Measurements from ENCODE around the gene SPTBN1.

Gene SPTBN1

GRCh38 chr2:54599326-54599710 lies 143.2 kb downstream of the SPTBN1 start:
- DNase-seq (no peak), ATAC-seq (replicated peaks) (no peak)
- Mint-ChIP-seq H3K36me3 (ENCODE audit: insufficient read depth) (peaks cover 32% of the 10 kb centered on the region), H3K27ac (no peak overlapping the region), H3K4me3 (no peak overlapping the region), H3K9me3 (no peaks in the 10 kb centered on the region), H3K27me3 (no peaks in the 10 kb centered on the region), H3K4me1 (ENCODE audit: low read depth in 2 of 2) (peaks cover 64 to 65% of the 10 kb centered on the region in 2 donors)

- DNase-seq (no peak), ATAC-seq (replicated peaks) (peak; percentile 24)
- no peaks in the 10 kb centered on the region for H3K9me3 Mint-ChIP-seq
- peaks cover 69 to 71% of the 10 kb centered on the region in 2 donors for H3K4me1 Mint-ChIP-seq (ENCODE audit: low read depth in 2 of 2)
- H3K36me3 Mint-ChIP-seq (ENCODE audit: insufficient read depth) = peaks cover 29% of the 10 kb centered on the region
- no peaks in the 10 kb centered on the region for H3K27me3 Mint-ChIP-seq
- H3K4me3 Mint-ChIP-seq = no peak overlapping the region
- H3K27ac Mint-ChIP-seq = no peak overlapping the region
Observed at GRCh38 chr2:54599914-54600313, 143.8 kb downstream of the SPTBN1 start.

DNA sequence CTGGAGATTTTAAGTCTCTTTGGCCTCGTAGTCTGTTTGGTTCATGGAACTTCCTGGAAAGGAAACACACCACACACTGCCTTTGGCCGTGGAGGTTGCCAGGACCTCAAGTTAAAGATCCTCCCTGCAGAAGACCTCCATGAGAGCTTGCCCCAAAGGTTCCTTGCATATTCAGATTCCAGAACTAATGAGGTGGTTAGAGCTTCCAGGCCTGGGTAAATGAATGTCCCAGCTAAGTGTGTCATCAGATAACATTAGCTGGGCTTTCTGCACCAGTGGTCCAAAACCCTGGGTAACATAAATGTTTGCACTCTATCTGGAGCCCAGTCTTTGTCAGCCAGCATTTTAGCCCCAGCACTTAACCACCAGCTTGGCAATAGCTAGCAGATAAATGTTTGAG lies 145.2 kb downstream of the SPTBN1 start:
- Mint-ChIP-seq H3K27me3 (no peaks in the 10 kb centered on the region), H3K27ac (peak overlapping the region in 1 of 2 donors; percentile 86), H3K4me1 (ENCODE audit: low read depth in 2 of 2) (peaks cover 64 to 77% of the 10 kb centered on the region in 2 donors), H3K36me3 (ENCODE audit: insufficient read depth) (peaks cover 26% of the 10 kb centered on the region), H3K9me3 (no peaks in the 10 kb centered on the region), H3K4me3 (peak overlapping the region in 1 of 2 donors; percentile 25)
- no peak for DNase-seq
- no peak for ATAC-seq (replicated peaks)

- Mint-ChIP-seq H3K4me3 (peak overlapping the region in 1 of 2 donors; percentile 42), H3K9me3 (no peaks in the 10 kb centered on the region)
Observed at GRCh38 chr2:54602736-54603322, 146.7 kb downstream of the SPTBN1 start.

DNA sequence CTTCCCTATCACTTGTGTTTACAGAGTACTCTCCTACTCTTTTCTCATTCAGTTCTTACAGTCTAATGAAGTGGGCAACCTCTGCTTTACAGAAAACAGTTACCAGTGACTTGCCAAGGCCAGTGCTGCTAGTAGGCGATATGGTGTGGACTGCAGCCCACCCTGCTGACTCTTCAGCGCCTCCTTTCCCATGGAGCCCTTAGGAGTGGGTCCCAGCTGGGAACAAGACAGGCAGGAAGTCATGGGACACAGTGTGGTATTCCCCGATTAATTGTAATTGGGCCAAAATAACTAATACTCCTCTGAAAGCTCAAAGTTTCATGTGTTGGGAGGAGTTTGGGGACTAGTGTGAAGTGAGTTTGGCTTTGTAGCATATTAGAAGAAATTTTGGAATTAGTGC lies 147.2 kb downstream of the SPTBN1 start:
- Mint-ChIP-seq H3K27me3 (no peaks in the 10 kb centered on the region), H3K27ac (peak overlapping the region; percentile 49 to 86), H3K9me3 (no peaks in the 10 kb centered on the region)

More at GRCh38 chr2:54602736-54603322, 146.7 kb downstream of the SPTBN1 start:
- no peaks in the 10 kb centered on the region for H3K27me3 Mint-ChIP-seq
- H3K4me1 Mint-ChIP-seq (ENCODE audit: low read depth in 2 of 2) = peaks cover 54 to 70% of the 10 kb centered on the region in 2 donors
- no peak for DNase-seq
- ATAC-seq (replicated peaks) = no peak
- peak overlapping the region; percentile 68 to 86 for H3K27ac Mint-ChIP-seq
- H3K36me3 Mint-ChIP-seq (ENCODE audit: insufficient read depth) = peaks cover 21% of the 10 kb centered on the region

GRCh38 chr2:54603796-54604195 lies 147.7 kb downstream of the SPTBN1 start:
- peak overlapping the region; percentile 81 to 86 for H3K27ac Mint-ChIP-seq
- no peaks in the 10 kb centered on the region for H3K9me3 Mint-ChIP-seq
- no peak for ATAC-seq (replicated peaks)
- H3K4me3 Mint-ChIP-seq = no peak overlapping the region
- DNase-seq = no peak
- H3K27me3 Mint-ChIP-seq = no peaks in the 10 kb centered on the region
- peaks cover 26% of the 10 kb centered on the region for H3K36me3 Mint-ChIP-seq (ENCODE audit: insufficient read depth)
- H3K4me1 Mint-ChIP-seq (ENCODE audit: low read depth in 2 of 2) = peaks cover 58 to 77% of the 10 kb centered on the region in 2 donors

More for the DNA sequence above, 147.2 kb downstream of the SPTBN1 start:
- H3K4me1 Mint-ChIP-seq (ENCODE audit: low read depth in 2 of 2) = peaks cover 57 to 73% of the 10 kb centered on the region in 2 donors
- ATAC-seq (replicated peaks) (no peak), DNase-seq (no peak)
- peaks cover 26% of the 10 kb centered on the region for H3K36me3 Mint-ChIP-seq (ENCODE audit: insufficient read depth)
- no peak overlapping the region for H3K4me3 Mint-ChIP-seq

- Mint-ChIP-seq H3K27ac (peak overlapping the region; percentile 81 to 86), H3K4me3 (peak overlapping the region in 1 of 2 donors; percentile 2), H3K27me3 (no peaks in the 10 kb centered on the region), H3K4me1 (ENCODE audit: low read depth in 2 of 2) (peaks cover 67 to 87% of the 10 kb centered on the region in 2 donors), H3K9me3 (no peaks in the 10 kb centered on the region), H3K36me3 (ENCODE audit: insufficient read depth) (peaks cover 26% of the 10 kb centered on the region)
- DNase-seq = no peak
- ATAC-seq (replicated peaks) = no peak
Observed at GRCh38 chr2:54604871-54605270, 148.7 kb downstream of the SPTBN1 start.

- no peak overlapping the region for H3K4me3 Mint-ChIP-seq
Observed at GRCh38 chr2:54605836-54606235, 149.7 kb downstream of the SPTBN1 start.

DNA sequence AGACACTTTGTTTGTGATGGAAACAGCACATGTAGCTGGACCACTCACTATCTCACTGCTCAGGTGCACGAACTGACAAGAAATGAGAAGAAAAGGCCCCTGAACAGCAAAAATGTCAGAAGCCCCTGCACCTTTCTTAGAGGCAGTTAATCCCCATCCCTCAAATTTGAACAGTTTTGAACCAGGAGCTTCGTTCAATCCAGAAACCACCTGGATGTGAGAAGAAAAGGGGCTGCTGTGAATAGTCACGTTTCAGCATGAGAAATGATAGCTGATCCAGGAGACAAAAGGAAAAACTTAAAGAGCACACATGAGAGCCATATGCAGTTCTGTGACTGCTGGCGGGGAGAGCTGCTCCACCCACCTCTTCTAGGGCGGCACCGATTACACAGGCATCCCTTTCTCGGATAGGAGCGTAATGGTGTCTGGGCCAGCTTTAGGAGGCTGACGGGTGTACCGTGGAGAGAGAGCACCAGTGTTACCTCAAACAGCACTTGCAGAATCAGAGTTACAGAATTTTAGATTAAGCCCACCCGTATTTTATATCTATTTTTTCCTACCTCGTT lies 150.3 kb downstream of the SPTBN1 start:
- ATAC-seq (replicated peaks) (no peak), DNase-seq (no peak)
- Mint-ChIP-seq H3K4me3 (no peak overlapping the region), H3K36me3 (ENCODE audit: insufficient read depth) (peaks cover 15% of the 10 kb centered on the region), H3K4me1 (ENCODE audit: low read depth in 2 of 2) (peaks cover 67 to 80% of the 10 kb centered on the region in 2 donors), H3K9me3 (no peaks in the 10 kb centered on the region), H3K27ac (peak overlapping the region; percentile 2 to 36), H3K27me3 (no peaks in the 10 kb centered on the region)

More at GRCh38 chr2:54605836-54606235, 149.7 kb downstream of the SPTBN1 start:
- no peak for ATAC-seq (replicated peaks)
- no peak for DNase-seq
- no peaks in the 10 kb centered on the region for H3K27me3 Mint-ChIP-seq
- H3K9me3 Mint-ChIP-seq = no peaks in the 10 kb centered on the region
- H3K36me3 Mint-ChIP-seq (ENCODE audit: insufficient read depth) = peaks cover 16% of the 10 kb centered on the region
- peaks cover 70 to 87% of the 10 kb centered on the region in 2 donors for H3K4me1 Mint-ChIP-seq (ENCODE audit: low read depth in 2 of 2)
- H3K27ac Mint-ChIP-seq = peak overlapping the region; percentile 2 to 36

GRCh38 chr2:54608224-54608623 lies 152.1 kb downstream of the SPTBN1 start:
- Mint-ChIP-seq H3K27me3 (no peaks in the 10 kb centered on the region), H3K27ac (no peak overlapping the region), H3K4me3 (no peak overlapping the region), H3K4me1 (ENCODE audit: low read depth in 2 of 2) (peaks cover 53 to 80% of the 10 kb centered on the region in 2 donors), H3K36me3 (ENCODE audit: insufficient read depth) (peaks cover 20% of the 10 kb centered on the region), H3K9me3 (no peaks in the 10 kb centered on the region)
- DNase-seq (no peak), ATAC-seq (replicated peaks) (no peak)

DNA sequence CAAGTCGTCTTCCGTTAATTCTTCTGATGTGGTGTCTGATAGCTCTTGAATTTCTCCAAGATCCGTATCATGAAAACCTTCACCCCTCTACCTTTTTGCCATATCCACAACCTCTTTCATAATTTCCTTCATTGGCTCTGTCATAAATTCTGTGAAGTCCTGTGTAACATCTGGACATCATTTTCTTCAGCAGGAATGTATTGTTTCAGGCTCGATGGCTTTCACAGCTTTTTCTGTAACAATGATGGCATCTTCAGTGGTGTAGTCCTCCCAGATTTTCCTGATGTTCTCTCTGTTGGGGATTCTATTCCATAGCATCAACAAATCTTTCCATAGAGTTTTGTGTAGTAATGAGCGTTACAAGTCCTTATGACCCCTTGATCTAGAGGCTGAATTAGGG lies 153.1 kb downstream of the SPTBN1 start:
- ATAC-seq (replicated peaks) = no peak
- Mint-ChIP-seq H3K36me3 (ENCODE audit: insufficient read depth) (peaks cover 24% of the 10 kb centered on the region), H3K4me3 (no peak overlapping the region), H3K27me3 (no peaks in the 10 kb centered on the region), H3K9me3 (no peaks in the 10 kb centered on the region), H3K27ac (no peak overlapping the region), H3K4me1 (ENCODE audit: low read depth in 2 of 2) (peaks cover 44 to 80% of the 10 kb centered on the region in 2 donors)
- DNase-seq = no peak

DNA sequence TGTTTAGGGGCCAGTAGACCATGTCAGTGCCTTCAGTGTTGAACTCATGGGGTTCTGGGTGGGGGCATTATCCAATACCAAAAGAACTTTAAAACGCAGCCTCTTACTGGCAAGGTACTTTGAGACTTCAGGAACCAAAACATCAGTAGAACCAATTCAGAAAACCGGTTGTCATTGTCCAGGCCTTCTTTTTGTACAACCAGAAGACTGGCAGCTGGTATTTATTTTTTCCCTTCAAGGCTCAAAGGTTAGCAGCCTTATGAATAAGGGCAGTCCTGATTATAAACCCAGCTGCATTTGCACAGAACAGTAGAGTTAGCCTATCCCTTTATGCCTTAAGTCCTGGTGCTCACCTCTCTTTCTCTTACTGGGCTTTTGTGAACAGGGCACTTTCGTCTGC lies 153.5 kb downstream of the SPTBN1 start:
- no peaks in the 10 kb centered on the region for H3K27me3 Mint-ChIP-seq
- no peak overlapping the region for H3K4me3 Mint-ChIP-seq
- H3K9me3 Mint-ChIP-seq = no peaks in the 10 kb centered on the region
- peaks cover 40 to 78% of the 10 kb centered on the region in 2 donors for H3K4me1 Mint-ChIP-seq (ENCODE audit: low read depth in 2 of 2)
- ATAC-seq (replicated peaks) (no peak), DNase-seq (no peak)
- H3K27ac Mint-ChIP-seq = peak overlapping the region in 1 of 2 donors; percentile 46
- H3K36me3 Mint-ChIP-seq (ENCODE audit: insufficient read depth) = peaks cover 28% of the 10 kb centered on the region

DNA sequence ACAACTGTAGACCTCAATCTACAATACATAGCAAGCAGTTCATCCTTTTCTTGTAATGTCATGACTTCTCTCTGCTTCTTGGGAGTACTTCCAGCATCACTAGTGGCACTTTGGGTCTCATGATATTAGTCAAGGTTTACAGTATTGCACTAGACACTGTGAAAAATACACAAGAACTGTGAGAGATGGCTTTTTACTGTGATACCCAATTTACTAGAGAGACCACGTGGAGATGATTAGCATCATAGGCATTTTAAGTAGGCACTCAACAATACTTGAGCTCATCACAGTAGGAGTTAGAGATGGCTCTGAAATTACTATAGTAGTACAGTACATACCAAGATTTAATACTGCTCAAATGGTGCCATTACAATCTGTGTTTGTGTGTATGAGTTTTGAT lies 154.6 kb downstream of the SPTBN1 start:
- DNase-seq (no peak), ATAC-seq (replicated peaks) (no peak)
- H3K36me3 Mint-ChIP-seq (ENCODE audit: insufficient read depth) = peaks cover 36% of the 10 kb centered on the region
- no peak overlapping the region for H3K27ac Mint-ChIP-seq
- H3K4me3 Mint-ChIP-seq = no peak overlapping the region
- H3K4me1 Mint-ChIP-seq (ENCODE audit: low read depth in 2 of 2) = peaks cover 32 to 70% of the 10 kb centered on the region in 2 donors
- no peaks in the 10 kb centered on the region for H3K9me3 Mint-ChIP-seq
- H3K27me3 Mint-ChIP-seq = no peaks in the 10 kb centered on the region

DNA sequence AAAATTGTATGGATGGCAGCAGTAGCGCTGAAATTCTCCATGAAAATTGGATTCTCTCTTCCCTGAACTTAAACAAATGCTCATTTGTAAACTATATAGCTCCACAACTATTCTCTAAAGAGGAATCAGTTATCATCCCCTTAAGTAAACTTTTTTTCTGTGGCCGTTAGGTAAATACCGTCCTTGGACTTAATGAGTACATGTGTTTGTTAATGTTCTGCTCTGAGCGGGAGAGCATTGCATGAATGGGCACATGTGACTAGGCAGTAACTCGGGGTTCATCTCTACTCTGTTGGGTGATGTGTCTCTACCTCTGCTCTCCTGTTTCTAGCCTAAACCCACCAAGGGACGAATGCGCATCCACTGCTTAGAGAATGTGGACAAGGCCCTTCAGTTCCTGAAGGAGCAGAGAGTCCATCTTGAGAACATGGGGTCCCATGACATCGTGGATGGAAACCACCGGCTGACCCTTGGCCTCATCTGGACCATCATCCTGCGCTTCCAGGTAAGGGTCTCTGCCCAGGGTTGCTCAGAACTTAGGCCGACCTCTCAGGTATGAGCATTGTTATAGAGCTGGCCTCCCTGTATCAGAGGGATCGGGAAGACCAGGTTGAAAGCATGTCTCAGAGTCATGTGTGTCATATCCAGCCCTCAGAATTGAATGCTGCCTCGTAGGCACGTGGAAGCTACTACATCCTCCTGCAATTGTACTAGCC lies 155.9 kb downstream of the SPTBN1 start:
- Mint-ChIP-seq H3K36me3 (ENCODE audit: insufficient read depth) (peaks cover 46% of the 10 kb centered on the region), H3K4me1 (ENCODE audit: low read depth in 2 of 2) (peaks cover 27 to 57% of the 10 kb centered on the region in 2 donors), H3K27me3 (no peaks in the 10 kb centered on the region), H3K4me3 (no peak overlapping the region), H3K9me3 (no peaks in the 10 kb centered on the region), H3K27ac (peak overlapping the region in 1 of 2 donors; percentile 60)
- no peak for DNase-seq
- no peak for ATAC-seq (replicated peaks)
